ENCODE results near the gene RNU5B-1. TPM values are rescaled to one million over a fixed set of nuclear protein-coding genes. Genes with fewer than 3 reads are reported as not detected.

The RNU5B-1 gene
- not detected in 2 replicates for total RNA-seq

DNA sequence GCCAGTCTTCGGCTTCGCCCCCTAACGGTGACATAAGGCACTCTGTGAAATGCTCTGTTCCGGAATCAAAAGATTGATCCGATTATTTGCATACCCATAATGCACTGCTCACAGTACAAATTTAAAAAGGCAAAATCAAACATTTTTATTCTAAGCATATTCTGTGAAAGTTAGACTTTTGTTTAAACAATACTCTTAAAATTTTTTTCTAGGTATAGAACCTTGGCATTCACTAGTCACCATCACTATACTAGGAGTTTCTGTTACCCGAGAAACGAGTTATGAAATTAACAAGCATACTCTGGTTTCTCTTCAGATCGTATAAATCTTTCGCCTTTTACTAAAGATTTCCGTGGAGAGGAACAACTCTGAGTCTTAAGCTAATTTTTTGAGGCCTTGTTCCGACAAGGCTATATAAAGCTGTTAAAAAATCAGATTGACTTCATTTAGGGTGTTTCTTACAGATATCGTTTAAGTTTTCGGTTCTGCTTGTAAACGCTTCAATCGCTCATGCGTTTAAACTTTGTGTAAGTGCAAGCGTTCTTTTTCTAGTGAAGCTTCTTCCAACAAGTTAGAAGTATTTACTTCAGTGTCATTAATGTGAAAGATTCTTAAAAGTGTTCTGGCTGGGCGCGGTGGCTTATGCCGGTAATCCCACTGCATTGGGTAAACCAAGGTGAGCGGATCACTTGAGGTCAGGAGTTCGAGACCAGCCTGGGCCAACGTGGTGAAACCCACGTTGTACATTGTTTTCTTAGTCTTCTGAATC lies at the start of gene RNU5B-1:
Gene RNU5B-1, plus strand, starts transcription at position 297 of the 769 bp plus-strand sequence.

DNA sequence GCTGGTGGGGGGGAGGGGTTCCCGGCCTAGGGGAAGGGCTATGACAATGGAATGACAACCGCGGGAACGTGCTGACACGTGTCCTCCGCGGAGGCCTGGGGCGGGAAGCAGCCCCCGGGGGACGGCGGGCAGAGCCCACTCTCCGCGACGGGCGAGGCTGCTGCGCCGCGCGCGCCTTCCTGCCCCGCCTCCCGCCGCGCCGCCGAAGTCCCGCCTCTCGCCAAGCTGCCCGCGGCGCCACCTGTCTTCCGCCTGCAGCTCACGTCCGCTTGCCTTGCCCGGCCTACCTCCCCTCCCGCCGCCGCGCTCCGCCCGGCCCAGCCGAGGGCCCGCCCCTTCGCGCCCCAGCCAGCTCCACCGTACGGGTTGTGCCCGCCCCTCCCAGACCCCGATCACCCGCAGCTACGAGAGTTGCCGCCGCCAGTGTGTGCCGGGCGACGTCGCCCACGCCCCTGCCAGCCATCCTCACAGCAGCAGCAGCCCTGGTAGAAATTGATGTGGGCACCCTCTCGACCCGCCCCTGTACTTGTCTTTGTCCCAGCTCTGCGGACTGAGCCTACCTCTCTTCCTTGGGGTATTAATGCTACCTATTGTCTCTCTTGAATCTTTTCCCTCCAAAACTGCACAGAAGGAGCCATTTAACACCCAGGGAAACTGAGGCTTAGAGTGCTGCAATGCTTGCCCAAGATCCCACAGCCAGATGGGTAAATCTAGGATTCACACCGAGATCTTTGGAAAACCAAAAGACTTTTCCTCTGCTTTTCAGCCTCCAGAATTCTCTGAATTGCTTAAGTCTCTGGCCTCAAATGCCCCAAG lies 17.6 kb upstream of the RNU5B-1 start, which contains the start of gene PARP16:
Gene PARP16, minus strand, starts transcription at position 180 of the 816 bp plus-strand sequence. CDS start 457 bp downstream, outside the sequence.

Other genes with a start within 250 kb of the RNU5B-1 start
- not detected in 2 replicates for gene RASL12, start 236.7 kb upstream of the RNU5B-1 start, total RNA-seq
- gene KBTBD13, start 227.9 kb upstream of the RNU5B-1 start, total RNA-seq, result not detected in 2 replicates
- gene UBAP1L, start 189.5 kb upstream of the RNU5B-1 start, total RNA-seq, result 1.8 and 2.8 TPM in 2 replicates
- gene PDCD7, start 170.9 kb upstream of the RNU5B-1 start, total RNA-seq, result 14.3 and 16.5 TPM in 2 replicates
- 39.2 and 69.0 TPM in 2 replicates for gene CLPX, start 119.3 kb upstream of the RNU5B-1 start, total RNA-seq
- 0.59 TPM in 1 of 2 replicates, not detected in the other for gene CILP, start 93.2 kb upstream of the RNU5B-1 start, total RNA-seq
- gene PARP16, start 17.8 kb upstream of the RNU5B-1 start, total RNA-seq, result 3.5 and 4.2 TPM in 2 replicates
- gene RNU5A-1, start 8.6 kb upstream of the RNU5B-1 start, total RNA-seq, result not detected in 2 replicates
- not detected in 2 replicates for gene IGDCC3, start 73.3 kb downstream of the RNU5B-1 start, total RNA-seq
- gene IGDCC4, start 118.3 kb downstream of the RNU5B-1 start, total RNA-seq, result 5.9 and 6.0 TPM in 2 replicates
- 46.3 and 47.0 TPM in 2 replicates for gene DPP8, start 213.0 kb downstream of the RNU5B-1 start, total RNA-seq
- 98.3 and 106 TPM in 2 replicates for gene HACD3, start 225.8 kb downstream of the RNU5B-1 start, total RNA-seq